ENCODE measurements around the gene MCCD1. TPM values are rescaled to one million over a fixed set of nuclear protein-coding genes. Genes with fewer than 3 reads are reported as not detected.
A peak's percentile ranks its signal among the peaks of the same experiment; 100 is the strongest.

Gene MCCD1
- total and polyA plus RNA-seq, 4 donors, result not detected

DNA sequence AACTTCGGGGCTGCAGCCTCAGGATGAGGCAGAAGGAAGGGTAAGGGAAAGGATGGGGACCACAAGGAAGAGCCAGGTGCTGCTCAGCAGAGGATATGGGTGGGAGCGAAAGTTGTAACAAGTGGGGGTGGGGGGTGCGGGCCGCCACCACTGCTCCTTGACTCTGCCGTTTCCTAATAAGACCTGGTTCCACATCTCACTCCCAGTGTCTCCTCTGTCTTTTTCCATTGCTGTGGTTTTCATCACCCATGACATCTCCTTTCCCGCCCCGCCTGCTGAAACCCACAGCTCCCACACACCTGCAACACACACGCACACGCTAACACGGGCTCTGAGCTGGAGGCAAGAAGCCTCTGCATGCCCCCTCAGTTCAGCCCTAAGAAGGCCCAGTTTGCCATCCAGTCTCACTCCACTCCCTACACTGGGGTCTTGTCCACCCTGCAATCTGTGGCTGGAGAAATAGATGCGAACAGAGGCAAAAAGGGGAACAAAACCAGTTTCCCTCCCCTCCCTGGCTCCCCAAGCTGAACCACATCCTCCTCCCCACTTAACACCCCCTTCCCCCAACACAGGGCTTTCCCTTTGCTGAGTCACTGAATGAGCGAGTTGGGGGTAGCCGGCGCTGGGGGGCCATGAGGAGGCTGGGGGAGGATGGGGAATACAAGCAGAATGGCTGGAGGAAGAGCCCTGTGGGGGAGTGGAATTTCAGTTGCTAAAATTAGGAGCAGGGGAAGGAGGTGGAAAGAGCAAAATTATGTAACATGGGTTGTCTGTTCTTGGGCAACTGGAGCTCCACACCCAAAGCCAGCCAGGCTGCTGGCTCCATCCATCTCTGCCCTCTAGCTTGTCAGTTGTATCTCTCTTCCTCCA is 30.1 kb downstream of the MCCD1 start:
- WGBS, 2 donors, result 88 to 90% methylated on average over 14 of the region's 14 CpGs

GRCh38 chr6:31559606-31559957 is 30.8 kb downstream of the MCCD1 start:
- Histone ChIP-seq H3K4me1 (ENCODE audit: control insufficient read depth in 1 of 2, insufficient read depth in 2 of 2, low read length in 2 of 2) (no peaks in the 10 kb centered on the region), H3K27ac (ENCODE audit: low read depth in 1 of 2, low read length in 2 of 2) (no peak overlapping the region), H3K36me3 (ENCODE audit: control insufficient read depth in 1 of 2, insufficient read depth in 2 of 2, low read length in 1 of 2) (peaks cover 0 to 3% of the 10 kb centered on the region in 2 donors), H3K4me3 (ENCODE audit: low read length in 2 of 2) (no peak overlapping the region), H3K9me3 (ENCODE audit: control insufficient read depth, low read length) (no peaks in the 10 kb centered on the region), H3K27me3 (ENCODE audit: control insufficient read depth in 1 of 2, insufficient read depth in 2 of 2, low read length in 1 of 2) (no peaks in the 10 kb centered on the region)
- WGBS, 2 donors, result 70 to 74% methylated on average over 4 of the region's 4 CpGs
- DNase-seq, result no peak
- intact Hi-C loops (cut with DNase I), result no loop called here
- no peak for ATAC-seq (ENCODE audit: low FRiP score)

More for the DNA sequence above, 30.1 kb downstream of the MCCD1 start:
- intact Hi-C loops (cut with DNase I), result no loop called here
- no peaks in the 10 kb centered on the region for H3K4me1 ChIP-seq (ENCODE audit: control insufficient read depth in 1 of 2, insufficient read depth in 2 of 2, low read length in 2 of 2)
- no peak overlapping the region for H3K27ac ChIP-seq (ENCODE audit: low read depth in 1 of 2, low read length in 2 of 2)
- peaks cover 0 to 3% of the 10 kb centered on the region in 2 donors for H3K36me3 ChIP-seq (ENCODE audit: control insufficient read depth in 1 of 2, insufficient read depth in 2 of 2, low read length in 1 of 2)
- DNase-seq, result peak in 1 of 2 donors; percentile 71
- peak; percentile 52 for ATAC-seq (ENCODE audit: low FRiP score)
- H3K4me3 ChIP-seq (ENCODE audit: low read length in 2 of 2), result no peak overlapping the region
- no peaks in the 10 kb centered on the region for H3K27me3 ChIP-seq (ENCODE audit: control insufficient read depth in 1 of 2, insufficient read depth in 2 of 2, low read length in 1 of 2)
- H3K9me3 ChIP-seq (ENCODE audit: control insufficient read depth, low read length), result no peaks in the 10 kb centered on the region

DNA sequence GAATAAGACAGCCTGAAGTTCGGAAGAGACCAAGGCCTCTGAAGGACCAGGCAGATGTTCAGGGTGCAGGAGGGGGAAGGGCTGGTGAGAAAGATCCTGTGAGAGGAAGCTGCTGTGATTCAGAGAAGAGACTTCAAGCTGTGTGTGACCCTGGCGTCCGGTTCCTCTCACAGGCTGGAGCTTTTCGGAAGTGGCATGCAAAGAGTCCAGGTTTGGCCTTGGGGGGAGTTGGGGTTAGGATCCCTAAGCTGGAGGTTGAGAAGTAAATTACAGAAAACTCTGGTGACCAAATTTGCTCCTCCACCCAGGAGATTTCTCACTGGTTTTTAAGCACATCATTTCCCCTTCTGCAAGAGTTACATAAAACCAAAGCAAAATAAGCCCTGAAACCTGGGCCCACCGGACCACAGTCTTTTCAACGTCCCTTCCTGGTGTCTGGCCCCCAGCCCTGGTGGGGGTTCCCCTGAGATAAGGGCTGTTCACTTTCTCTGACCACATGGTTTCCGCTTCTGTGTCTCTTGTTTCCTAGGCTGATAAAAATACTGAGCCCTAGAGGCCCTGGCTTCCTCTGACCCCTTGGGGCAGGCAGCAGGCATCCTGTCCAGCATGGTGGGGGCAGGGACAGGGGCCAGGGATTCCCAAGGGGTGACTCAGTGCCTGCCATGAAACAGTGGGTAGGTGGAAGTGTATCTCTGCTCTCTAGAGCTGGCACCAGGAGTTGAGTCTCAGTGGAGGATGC is 31.4 kb downstream of the MCCD1 start:
- DNase-seq (peak; percentile 79 to 80), ATAC-seq (ENCODE audit: low FRiP score) (peak; percentile 67)
- H3K4me3 ChIP-seq (ENCODE audit: low read length in 2 of 2), result no peak overlapping the region
- peaks cover 0 to 3% of the 10 kb centered on the region in 2 donors for H3K36me3 ChIP-seq (ENCODE audit: control insufficient read depth in 1 of 2, insufficient read depth in 2 of 2, low read length in 1 of 2)
- 67 to 71% methylated on average over 7 of the region's 7 CpGs for WGBS, 2 donors
- no peaks in the 10 kb centered on the region for H3K9me3 ChIP-seq (ENCODE audit: control insufficient read depth, low read length)
- intact Hi-C loops (cut with DNase I), result no loop called here
- no peak overlapping the region for H3K27ac ChIP-seq (ENCODE audit: low read depth in 1 of 2, low read length in 2 of 2)
- no peaks in the 10 kb centered on the region for H3K27me3 ChIP-seq (ENCODE audit: control insufficient read depth in 1 of 2, insufficient read depth in 2 of 2, low read length in 1 of 2)
- H3K4me1 ChIP-seq (ENCODE audit: control insufficient read depth in 1 of 2, insufficient read depth in 2 of 2, low read length in 2 of 2), result no peaks in the 10 kb centered on the region

DNA sequence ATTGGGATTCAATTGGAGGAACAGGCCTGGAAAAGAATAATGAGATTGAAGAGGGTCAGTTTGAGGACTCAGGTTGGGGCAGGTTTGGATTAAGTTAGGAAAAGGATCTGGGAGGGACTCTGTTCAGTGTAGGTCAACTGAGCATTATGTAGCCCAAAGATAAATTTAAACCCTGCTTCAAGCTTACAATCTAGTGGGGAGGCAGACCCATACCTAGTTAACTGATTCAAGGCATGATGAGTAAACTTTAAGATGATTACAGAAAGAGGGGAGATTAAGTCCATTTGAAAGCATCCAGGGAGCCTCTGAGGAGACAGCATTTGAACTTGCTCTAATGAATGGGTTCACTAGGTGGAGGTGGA is 31.9 kb downstream of the MCCD1 start:
- H3K36me3 ChIP-seq (ENCODE audit: control insufficient read depth in 1 of 2, insufficient read depth in 2 of 2, low read length in 1 of 2), result peaks cover 0 to 3% of the 10 kb centered on the region in 2 donors
- H3K4me3 ChIP-seq (ENCODE audit: low read length in 2 of 2), result no peak overlapping the region
- intact Hi-C loops (cut with DNase I), result no loop called here
- DNase-seq, result no peak
- no peak for ATAC-seq (ENCODE audit: low FRiP score)
- no peak overlapping the region for H3K27ac ChIP-seq (ENCODE audit: low read depth in 1 of 2, low read length in 2 of 2)
- H3K27me3 ChIP-seq (ENCODE audit: control insufficient read depth in 1 of 2, insufficient read depth in 2 of 2, low read length in 1 of 2), result no peaks in the 10 kb centered on the region
- H3K4me1 ChIP-seq (ENCODE audit: control insufficient read depth in 1 of 2, insufficient read depth in 2 of 2, low read length in 2 of 2), result no peaks in the 10 kb centered on the region
- H3K9me3 ChIP-seq (ENCODE audit: control insufficient read depth, low read length), result no peaks in the 10 kb centered on the region

- ATAC-seq (ENCODE audit: low FRiP score) (no peak), DNase-seq (no peak)
- intact Hi-C loops (cut with DNase I), result no loop called here
- WGBS, 2 donors, result 24 to 26% methylated on average over 9 of the region's 9 CpGs
- no peak overlapping the region for H3K4me3 ChIP-seq (ENCODE audit: low read length in 2 of 2)
- no peaks in the 10 kb centered on the region for H3K36me3 ChIP-seq (ENCODE audit: control insufficient read depth in 1 of 2, insufficient read depth in 2 of 2, low read length in 1 of 2)
- no peaks in the 10 kb centered on the region for H3K9me3 ChIP-seq (ENCODE audit: control insufficient read depth, low read length)
- no peaks in the 10 kb centered on the region for H3K4me1 ChIP-seq (ENCODE audit: control insufficient read depth in 1 of 2, insufficient read depth in 2 of 2, low read length in 2 of 2)
- H3K27ac ChIP-seq (ENCODE audit: low read depth in 1 of 2, low read length in 2 of 2), result no peak overlapping the region
- peaks cover 0 to 2% of the 10 kb centered on the region in 2 donors for H3K27me3 ChIP-seq (ENCODE audit: control insufficient read depth in 1 of 2, insufficient read depth in 2 of 2, low read length in 1 of 2)
Observed at GRCh38 chr6:31567531-31568370, 39.0 kb downstream of the MCCD1 start.

- ATAC-seq (ENCODE audit: low FRiP score) (no peak), DNase-seq (no peak)
- H3K27me3 ChIP-seq (ENCODE audit: control insufficient read depth in 1 of 2, insufficient read depth in 2 of 2, low read length in 1 of 2), result peaks cover 0 to 2% of the 10 kb centered on the region in 2 donors
- 66 to 80% methylated on average over 3 of the region's 3 CpGs for WGBS, 2 donors
- no peaks in the 10 kb centered on the region for H3K4me1 ChIP-seq (ENCODE audit: control insufficient read depth in 1 of 2, insufficient read depth in 2 of 2, low read length in 2 of 2)
- H3K9me3 ChIP-seq (ENCODE audit: control insufficient read depth, low read length), result no peaks in the 10 kb centered on the region
- no peaks in the 10 kb centered on the region for H3K36me3 ChIP-seq (ENCODE audit: control insufficient read depth in 1 of 2, insufficient read depth in 2 of 2, low read length in 1 of 2)
- H3K4me3 ChIP-seq (ENCODE audit: low read length in 2 of 2), result no peak overlapping the region
- no peak overlapping the region for H3K27ac ChIP-seq (ENCODE audit: low read depth in 1 of 2, low read length in 2 of 2)
- intact Hi-C loops (cut with DNase I), result no loop called here
Observed at GRCh38 chr6:31568537-31568961, 39.8 kb downstream of the MCCD1 start.

DNA sequence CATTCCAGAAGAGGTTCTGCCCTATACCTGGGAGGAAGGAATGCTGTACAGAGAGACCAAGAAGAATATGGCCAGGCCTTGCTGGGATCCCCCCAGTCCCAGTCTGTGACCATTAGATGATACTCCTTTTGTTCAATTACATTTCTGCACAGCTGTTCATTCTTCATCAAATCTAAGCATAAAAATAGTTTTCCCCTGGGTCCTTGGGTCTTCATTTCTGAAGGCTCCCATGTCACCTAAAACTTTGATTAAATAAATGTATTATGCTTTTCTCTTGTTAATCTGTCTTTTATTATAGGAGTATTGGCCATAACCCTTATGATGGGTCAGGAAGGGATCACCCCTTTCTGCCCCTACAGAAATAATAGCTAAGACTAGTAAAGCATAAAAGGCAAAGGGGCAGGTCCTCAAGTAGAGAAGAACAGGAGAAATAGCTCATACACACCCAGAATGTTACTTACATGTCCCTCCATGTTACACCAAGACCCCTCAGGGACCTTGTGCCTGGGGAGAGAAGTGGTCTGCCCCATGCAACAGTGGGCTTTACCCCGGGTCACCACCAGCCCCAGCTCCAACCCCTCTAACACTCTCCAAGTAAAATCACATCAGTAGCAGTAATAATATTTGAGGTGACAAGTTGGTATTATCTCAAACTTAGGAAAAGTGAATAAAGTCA is 41.2 kb downstream of the MCCD1 start:
- 77 to 83% methylated on average over 1 of the region's 1 CpG for WGBS, 2 donors
- no peaks in the 10 kb centered on the region for H3K4me1 ChIP-seq (ENCODE audit: control insufficient read depth in 1 of 2, insufficient read depth in 2 of 2, low read length in 2 of 2)
- H3K27ac ChIP-seq (ENCODE audit: low read depth in 1 of 2, low read length in 2 of 2), result no peak overlapping the region
- H3K9me3 ChIP-seq (ENCODE audit: control insufficient read depth, low read length), result no peaks in the 10 kb centered on the region
- intact Hi-C loops (cut with DNase I), result no loop called here
- H3K4me3 ChIP-seq (ENCODE audit: low read length in 2 of 2), result no peak overlapping the region
- no peaks in the 10 kb centered on the region for H3K36me3 ChIP-seq (ENCODE audit: control insufficient read depth in 1 of 2, insufficient read depth in 2 of 2, low read length in 1 of 2)
- ATAC-seq (ENCODE audit: low FRiP score) (no peak), DNase-seq (no peak)
- peaks cover 0 to 2% of the 10 kb centered on the region in 2 donors for H3K27me3 ChIP-seq (ENCODE audit: control insufficient read depth in 1 of 2, insufficient read depth in 2 of 2, low read length in 1 of 2)
